SHP77 treated with DMSO at 0.1 percent for 48 hours (cell line): ENCODE results near the gene ZBTB16.

Experiments used
- DNase-seq: peaks from one replicate; lab custom pipeline; 2025; lab: John Stamatoyannopoulos, UW

ZBTB16 gene

GRCh38 chr11:114130629-114131277 lies 71.2 kb downstream of the ZBTB16 start:
- DNase-seq, result no peak

- DNase-seq, result no peak
Measured at GRCh38 chr11:114131461-114131864, 72.0 kb downstream of the ZBTB16 start.

GRCh38 chr11:114132417-114132816 lies 72.9 kb downstream of the ZBTB16 start:
- DNase-seq, result no peak

- no peak for DNase-seq
Measured at GRCh38 chr11:114132944-114133394, 73.5 kb downstream of the ZBTB16 start.

GRCh38 chr11:114133548-114134329 lies 74.2 kb downstream of the ZBTB16 start:
- no peak for DNase-seq

- no peak for DNase-seq
Measured at GRCh38 chr11:114134870-114135269, 75.4 kb downstream of the ZBTB16 start.

GRCh38 chr11:114135737-114136151 lies 76.2 kb downstream of the ZBTB16 start:
- no peak for DNase-seq

GRCh38 chr11:114136686-114137640 lies 77.5 kb downstream of the ZBTB16 start:
- DNase-seq, result no peak

- DNase-seq, result no peak
Measured at GRCh38 chr11:114137838-114138237, 78.3 kb downstream of the ZBTB16 start.

- no peak for DNase-seq
Measured at GRCh38 chr11:114138411-114138810, 78.9 kb downstream of the ZBTB16 start.

GRCh38 chr11:114140826-114141225 lies 81.3 kb downstream of the ZBTB16 start:
- DNase-seq, result no peak

GRCh38 chr11:114141863-114142580 lies 82.5 kb downstream of the ZBTB16 start:
- DNase-seq, result no peak

GRCh38 chr11:114142707-114143106 lies 83.2 kb downstream of the ZBTB16 start:
- DNase-seq, result no peak

GRCh38 chr11:114145166-114145775 lies 85.8 kb downstream of the ZBTB16 start:
- no peak for DNase-seq

GRCh38 chr11:114147375-114148012 lies 88.0 kb downstream of the ZBTB16 start:
- DNase-seq, result no peak

- no peak for DNase-seq
Measured at GRCh38 chr11:114148013-114148382, 88.5 kb downstream of the ZBTB16 start.

- no peak for DNase-seq
Measured at GRCh38 chr11:114149689-114150407, 90.3 kb downstream of the ZBTB16 start.

GRCh38 chr11:114150671-114151070 lies 91.2 kb downstream of the ZBTB16 start:
- no peak for DNase-seq

- DNase-seq, result no peak
Measured at GRCh38 chr11:114151631-114152030, 92.1 kb downstream of the ZBTB16 start.

GRCh38 chr11:114152162-114152561 lies 92.7 kb downstream of the ZBTB16 start:
- no peak for DNase-seq
